Measurements from ENCODE around the gene SURF6. TPM values are rescaled to one million over a fixed set of nuclear protein-coding genes. Genes with fewer than 3 reads are reported as not detected.

The SURF6 gene
- total and polyA plus RNA-seq, 2 of the 8 experiments (the other 6 are each of a cell fraction or from before 2014, with no cell fraction given): 6.1 to 23.7 TPM

DNA sequence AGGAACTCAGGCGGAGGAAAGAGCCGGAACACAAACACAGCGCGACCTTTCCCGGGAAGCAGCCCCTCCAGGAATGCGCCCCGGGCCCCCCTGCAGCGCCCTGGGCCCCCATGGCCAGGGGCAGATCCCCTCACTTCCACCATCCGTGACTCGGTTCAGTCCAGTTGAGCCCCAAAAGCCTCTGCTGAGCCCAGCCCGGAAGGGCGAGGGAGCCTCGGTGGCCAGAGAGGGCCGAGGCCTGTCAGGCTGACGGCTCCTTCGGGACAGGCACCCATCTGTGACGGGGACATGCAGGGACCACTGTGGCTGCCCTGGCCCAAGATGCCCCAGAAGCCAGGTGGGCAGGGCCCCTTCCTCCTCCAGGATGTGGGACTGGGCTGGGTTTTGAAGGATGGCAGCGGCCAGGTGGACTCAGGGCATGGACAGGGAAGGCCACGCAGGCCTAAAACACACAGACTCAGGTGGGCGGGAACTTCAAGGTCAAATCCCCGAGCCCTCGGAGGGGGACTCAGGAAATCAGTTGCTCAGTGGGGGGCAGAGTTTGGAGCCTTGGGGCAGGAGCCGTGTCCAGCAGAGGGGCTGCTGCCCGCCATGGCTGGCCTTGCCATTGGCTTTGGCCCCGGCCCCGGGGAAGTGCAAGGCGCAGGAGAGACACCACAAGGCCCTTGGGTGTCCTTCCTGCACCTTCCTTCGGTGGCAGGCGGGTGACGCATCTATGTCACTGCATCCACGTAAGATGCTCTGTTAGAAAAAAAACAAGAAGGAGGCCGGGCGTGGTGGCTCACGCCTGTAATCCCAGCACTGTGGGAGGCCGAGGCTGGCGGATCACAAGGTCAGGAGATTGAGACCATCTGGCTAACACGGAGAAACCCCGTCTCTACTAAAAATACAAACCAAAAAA lies 31.3 kb downstream of the SURF6 start:
- H3K23me2 ChIP-seq (ENCODE audit: low read depth, low read length): no peaks in the 10 kb centered on the region
- H2BK15ac ChIP-seq (ENCODE audit: low read length): no peak overlapping the region
- no peak overlapping the region for H3K4me2 ChIP-seq (ENCODE audit: insufficient read depth in 1 of 2, low read depth in 2 of 2, low read length in 2 of 2)
- no peaks in the 10 kb centered on the region; a peak in 1 of 7 replicates for H3K27me3 ChIP-seq (replicated peaks in 1 of 4; ENCODE audit: control insufficient read depth in 3 of 4, extremely low read depth in 1 of 4, insufficient read depth in 3 of 4, low read length in 3 of 4)
- H4K5ac ChIP-seq (ENCODE audit: insufficient read length, low read depth, low read length): no peak overlapping the region
- no peaks in the 10 kb centered on the region for H3K36me3 ChIP-seq (ENCODE audit: control insufficient read depth in 2 of 4, insufficient read depth in 4 of 4, low read length in 3 of 4)
- H3K9ac ChIP-seq (replicated peaks in 1 of 4; ENCODE audit: extremely low read depth in 1 of 4, low read depth in 3 of 4, low read length in 3 of 4): no peak overlapping the region
- H2BK12ac ChIP-seq (ENCODE audit: low read depth, low read length): no peak overlapping the region
- H3K79me1 ChIP-seq (ENCODE audit: low read depth, low read length): no peaks in the 10 kb centered on the region
- H3K4ac ChIP-seq (replicated peaks; ENCODE audit: insufficient read length, low read depth, low read length): no peak overlapping the region
- no peaks in the 10 kb centered on the region for H4K20me1 ChIP-seq (replicated peaks in 1 of 2; ENCODE audit: control insufficient read depth in 1 of 2, insufficient read depth in 2 of 2, low read length in 2 of 2)
- no peak overlapping the region for H3K14ac ChIP-seq (ENCODE audit: insufficient read length)
- no peaks in the 10 kb centered on the region for H3K4me1 ChIP-seq (replicated peaks in 1 of 4; ENCODE audit: control insufficient read depth in 3 of 4, insufficient read depth in 4 of 4, low read length in 3 of 4)
- no peak overlapping the region for H2BK5ac ChIP-seq (ENCODE audit: low read depth, low read length)
- DNase-seq (ENCODE audit: low read depth in 1 of 2, low spot score in 2 of 2) (no peak), FAIRE-seq (no peak)
- no peak overlapping the region for H4K91ac ChIP-seq (replicated peaks; ENCODE audit: insufficient read length, low read length)
- no peak overlapping the region for H3K4me3 ChIP-seq (ENCODE audit: extremely low read depth in 1 of 4, insufficient read depth in 2 of 4, low read depth in 3 of 4, low read length in 4 of 4)
- ChIA-PET CTCF (ENCODE audit: partially characterized antibody) (interaction anchor here (1.4 to 4.0 kb wide), 4 partner anchors 15 to 118 kb away, joined by 4 to 22 read pairs (median 14); no protein-coding TSS in a partner anchor), POLR2A (ENCODE audit: partially characterized antibody) (interaction anchor here (0.6 to 1.4 kb wide), 2 partner anchors 43 to 91 kb away, joined by 3 to 4 read pairs; partner anchors contain the start of genes MED22 and RPL7A)
- no peak overlapping the region for H2BK120ac ChIP-seq (replicated peaks; ENCODE audit: low read depth, low read length)
- no peak overlapping the region for H2AFZ ChIP-seq (ENCODE audit: low read length)
- no peak overlapping the region for H3K56ac ChIP-seq (replicated peaks; ENCODE audit: insufficient read length, low read depth, low read length)
- no peak overlapping the region for H3K18ac ChIP-seq (ENCODE audit: extremely low read depth, low read length)
- H3K9me3 ChIP-seq (ENCODE audit: insufficient read depth in 2 of 2, low read depth in 1 of 2, low read length in 1 of 2): 0 out of 4 replicates have a peak, but pooled peaks cover 0 to 5% of the 10 kb centered on the region in 2 experiments
- H4K8ac ChIP-seq (ENCODE audit: extremely low read depth, insufficient read depth, low read length): no peak overlapping the region
- no peak overlapping the region for H3K23ac ChIP-seq (ENCODE audit: insufficient read length)
- no peaks in the 10 kb centered on the region for H3K79me2 ChIP-seq (ENCODE audit: control insufficient read depth in 1 of 2, insufficient read depth in 2 of 2, low read length in 2 of 2)
- no peak overlapping the region for H2BK20ac ChIP-seq (ENCODE audit: low read length)
- WGBS, 2 experiments (ENCODE audit: extremely low coverage in 1 of 2, insufficient coverage in 1 of 2, insufficient read length in 1 of 2, insufficient replicate concordance in 2 of 2, low coverage in 1 of 2, low lambda C conversion rate in 2 of 2, missing lambda C conversion rate in 1 of 2): 88% methylated on average over 25 of the region's 38 CpGs; no CpG with 5 or more reads in 1 of the 2 experiments
- H2AK5ac ChIP-seq (ENCODE audit: low read depth, low read length): no peak overlapping the region
- no peak overlapping the region for H3K27ac ChIP-seq (ENCODE audit: low read depth, low read length)
- no peak for TF ChIP-seq HDAC6 (IDR thresholded peaks at IDR 0.05; ENCODE audit: low read depth, low read length)
- TF ChIP-seq YY1 (IDR thresholded peaks at IDR 0.05; ENCODE audit: low read depth, low read length): no peak
- no peak for TF ChIP-seq RXRA (IDR thresholded peaks at IDR 0.05; ENCODE audit: insufficient read depth, low read depth, low read length)
- TF ChIP-seq MAFK (IDR thresholded peaks at IDR 0.05; ENCODE audit: low read depth, low read length): no peak
- TF ChIP-seq, protein P1, sequence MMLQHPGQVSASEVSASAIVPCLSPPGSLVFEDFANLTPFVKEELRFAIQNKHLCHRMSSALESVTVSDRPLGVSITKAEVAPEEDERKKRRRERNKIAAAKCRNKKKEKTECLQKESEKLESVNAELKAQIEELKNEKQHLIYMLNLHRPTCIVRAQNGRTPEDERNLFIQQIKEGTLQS (IDR thresholded peaks at IDR 0.05; ENCODE audit: insufficient read depth, low read depth, low read length): no peak
- TF ChIP-seq CBX5 (IDR thresholded peaks at IDR 0.05; ENCODE audit: low read depth, low read length): no peak
- TF ChIP-seq PHF8 (conservative IDR thresholded peaks at IDR 0.05; ENCODE audit: low read depth, low read length): no peak
- no peak for TF ChIP-seq NRF1 (IDR thresholded peaks at IDR 0.05; ENCODE audit: low read depth, low read length)
- no peak for TF ChIP-seq TAF7 (optimal IDR thresholded peaks at IDR 0.05; ENCODE audit: borderline replicate concordance, low read depth, low read length)
- TF ChIP-seq TCF12 (IDR thresholded peaks at IDR 0.05; ENCODE audit: low read depth, low read length): no peak
- no peak for TF ChIP-seq TAF1 (IDR thresholded peaks at IDR 0.05; ENCODE audit: low read depth, low read length)
- no peak for TF ChIP-seq BACH1 (IDR thresholded peaks at IDR 0.05; ENCODE audit: low read length)
